ENCODE results near the gene MTMR12.

MTMR12 gene

DNA sequence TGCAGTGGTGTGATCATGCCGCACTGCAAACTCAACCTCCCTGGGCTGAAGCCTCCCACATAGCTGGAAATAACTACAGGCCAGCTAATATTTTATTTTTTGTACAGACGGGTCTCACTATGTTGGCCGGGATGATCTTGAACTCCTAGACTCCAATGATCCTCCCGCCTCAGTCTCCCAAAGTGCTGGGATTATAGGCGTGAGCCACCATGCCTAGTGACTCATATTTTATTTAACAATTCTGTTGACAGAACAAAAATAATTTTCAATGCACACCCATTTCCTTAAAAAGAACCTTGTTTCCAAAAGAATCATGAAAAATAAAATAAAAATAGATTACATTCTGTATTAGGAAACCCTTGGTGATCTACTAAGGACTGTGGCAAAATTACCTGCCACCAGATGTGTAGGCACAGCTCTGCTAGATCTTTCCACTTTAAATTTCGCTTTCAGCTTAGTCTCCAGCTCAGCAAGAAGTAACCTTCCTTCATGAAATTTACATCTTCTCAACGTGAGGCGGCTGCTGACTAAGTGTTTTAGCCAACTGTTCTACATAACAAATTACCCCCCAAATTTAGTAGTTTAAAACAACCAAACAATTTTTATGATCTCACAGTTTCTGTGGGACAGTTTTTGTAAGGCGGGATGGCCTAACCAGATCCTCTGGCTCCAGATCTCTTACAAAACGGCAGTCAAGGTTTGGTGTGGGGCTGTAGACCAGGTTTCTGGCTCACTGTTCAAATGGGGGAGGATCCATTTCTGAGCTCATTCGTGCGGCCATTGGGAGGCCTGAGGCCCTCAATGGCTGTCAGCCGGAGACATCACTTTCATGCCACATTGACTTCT lies 106.0 kb downstream of the MTMR12 start:
- Histone ChIP-seq H3K36me3 (no peaks in the 10 kb centered on the region), H3K4me3 (ENCODE audit: low read depth, low read length) (no peak overlapping the region), H3K27me3 (no peaks in the 10 kb centered on the region), H3K9me3 (no peaks in the 10 kb centered on the region), H3K4me1 (no peaks in the 10 kb centered on the region)
- DNase-seq, result no peak
- TF ChIP-seq, protein P1, sequence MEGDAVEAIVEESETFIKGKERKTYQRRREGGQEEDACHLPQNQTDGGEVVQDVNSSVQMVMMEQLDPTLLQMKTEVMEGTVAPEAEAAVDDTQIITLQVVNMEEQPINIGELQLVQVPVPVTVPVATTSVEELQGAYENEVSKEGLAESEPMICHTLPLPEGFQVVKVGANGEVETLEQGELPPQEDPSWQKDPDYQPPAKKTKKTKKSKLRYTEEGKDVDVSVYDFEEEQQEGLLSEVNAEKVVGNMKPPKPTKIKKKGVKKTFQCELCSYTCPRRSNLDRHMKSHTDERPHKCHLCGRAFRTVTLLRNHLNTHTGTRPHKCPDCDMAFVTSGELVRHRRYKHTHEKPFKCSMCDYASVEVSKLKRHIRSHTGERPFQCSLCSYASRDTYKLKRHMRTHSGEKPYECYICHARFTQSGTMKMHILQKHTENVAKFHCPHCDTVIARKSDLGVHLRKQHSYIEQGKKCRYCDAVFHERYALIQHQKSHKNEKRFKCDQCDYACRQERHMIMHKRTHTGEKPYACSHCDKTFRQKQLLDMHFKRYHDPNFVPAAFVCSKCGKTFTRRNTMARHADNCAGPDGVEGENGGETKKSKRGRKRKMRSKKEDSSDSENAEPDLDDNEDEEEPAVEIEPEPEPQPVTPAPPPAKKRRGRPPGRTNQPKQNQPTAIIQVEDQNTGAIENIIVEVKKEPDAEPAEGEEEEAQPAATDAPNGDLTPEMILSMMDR (IDR thresholded peaks at IDR 0.05; ENCODE audit: low read depth, low read length), result no peak

DNA sequence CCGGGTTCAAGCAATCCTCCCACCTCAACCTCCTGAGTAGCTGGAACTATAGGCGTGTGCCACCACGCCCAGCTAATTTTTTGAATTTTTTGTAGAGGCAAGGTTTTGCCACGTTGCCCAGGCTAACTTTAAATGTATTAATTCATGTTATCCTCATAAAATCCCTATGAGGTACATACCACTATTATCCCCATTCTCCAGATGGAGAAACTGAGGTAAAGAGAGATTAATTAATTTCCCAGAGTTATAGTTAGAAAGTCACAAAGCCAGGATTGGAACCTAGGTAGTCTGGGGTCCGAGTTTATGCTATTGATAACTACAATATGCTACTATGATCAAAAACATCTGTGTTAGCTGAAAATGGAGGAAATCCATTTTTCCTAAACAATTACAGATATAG lies 106.7 kb downstream of the MTMR12 start:
- DNase-seq, result no peak
- Histone ChIP-seq H3K9me3 (no peaks in the 10 kb centered on the region), H3K4me3 (ENCODE audit: low read depth, low read length) (no peak overlapping the region), H3K4me1 (no peaks in the 10 kb centered on the region), H3K27me3 (no peaks in the 10 kb centered on the region), H3K36me3 (no peaks in the 10 kb centered on the region)
- TF ChIP-seq, protein P1 (IDR thresholded peaks at IDR 0.05; ENCODE audit: low read depth, low read length), result no peak

DNA sequence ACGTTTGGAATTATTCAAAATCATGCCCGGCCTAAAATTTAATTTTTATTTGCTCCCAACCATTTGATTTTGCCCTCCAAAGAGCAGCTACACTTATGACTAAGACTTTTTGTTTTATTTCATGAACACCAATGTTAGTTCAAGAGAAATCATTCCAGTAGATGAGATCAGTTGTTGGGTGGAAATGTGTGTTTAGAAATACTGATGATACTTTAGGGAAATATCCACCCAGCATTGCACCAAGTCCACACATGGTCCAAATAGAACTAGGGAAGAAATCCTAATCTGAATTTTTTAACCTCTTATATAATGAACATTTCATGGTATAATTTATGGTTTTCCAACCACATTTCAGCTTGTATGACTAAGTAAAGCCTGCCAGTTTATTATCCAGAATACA lies 110.3 kb downstream of the MTMR12 start:
- DNase-seq, result no peak
- no peaks in the 10 kb centered on the region for H3K36me3 ChIP-seq
- no peak overlapping the region for H3K4me3 ChIP-seq (ENCODE audit: low read depth, low read length)
- H3K27me3 ChIP-seq, result no peaks in the 10 kb centered on the region
- H3K9me3 ChIP-seq, result no peaks in the 10 kb centered on the region
- TF ChIP-seq, protein P1 (IDR thresholded peaks at IDR 0.05; ENCODE audit: low read depth, low read length), result no peak
- no peaks in the 10 kb centered on the region for H3K4me1 ChIP-seq

DNA sequence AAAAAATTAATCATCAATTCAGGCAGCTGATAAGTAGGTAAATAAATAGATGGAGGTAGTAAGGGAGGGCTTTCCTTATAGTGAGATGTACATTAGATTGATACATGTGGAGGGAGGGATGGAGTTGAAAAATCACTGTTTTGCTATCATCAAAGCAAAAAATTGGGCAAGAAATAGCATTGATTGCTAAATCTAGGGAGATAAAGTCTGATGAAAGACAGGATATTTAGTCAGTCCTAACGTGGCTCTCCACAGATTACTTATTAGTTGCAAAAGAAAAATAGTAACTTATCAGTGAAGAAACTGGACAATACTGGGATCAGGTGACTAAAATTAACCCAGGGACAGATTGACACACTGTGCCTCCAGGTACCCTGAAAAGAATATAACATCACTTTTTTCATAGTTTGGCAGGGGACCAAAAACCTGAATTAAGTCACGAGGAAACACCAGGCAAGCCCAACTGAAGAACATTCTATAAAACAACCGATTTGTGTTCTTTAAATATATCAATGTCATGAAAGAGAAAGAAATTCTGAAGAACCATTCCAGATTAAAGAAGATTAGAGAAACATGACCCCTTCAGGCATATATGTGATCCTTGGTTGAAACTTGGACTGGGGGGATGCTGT lies 111.5 kb downstream of the MTMR12 start:
- no peaks in the 10 kb centered on the region for H3K36me3 ChIP-seq
- no peak for DNase-seq
- H3K4me1 ChIP-seq, result no peaks in the 10 kb centered on the region
- H3K27me3 ChIP-seq, result no peaks in the 10 kb centered on the region
- no peak overlapping the region for H3K4me3 ChIP-seq (ENCODE audit: low read depth, low read length)
- TF ChIP-seq, protein P1 (IDR thresholded peaks at IDR 0.05; ENCODE audit: low read depth, low read length), result no peak
- no peaks in the 10 kb centered on the region for H3K9me3 ChIP-seq

DNA sequence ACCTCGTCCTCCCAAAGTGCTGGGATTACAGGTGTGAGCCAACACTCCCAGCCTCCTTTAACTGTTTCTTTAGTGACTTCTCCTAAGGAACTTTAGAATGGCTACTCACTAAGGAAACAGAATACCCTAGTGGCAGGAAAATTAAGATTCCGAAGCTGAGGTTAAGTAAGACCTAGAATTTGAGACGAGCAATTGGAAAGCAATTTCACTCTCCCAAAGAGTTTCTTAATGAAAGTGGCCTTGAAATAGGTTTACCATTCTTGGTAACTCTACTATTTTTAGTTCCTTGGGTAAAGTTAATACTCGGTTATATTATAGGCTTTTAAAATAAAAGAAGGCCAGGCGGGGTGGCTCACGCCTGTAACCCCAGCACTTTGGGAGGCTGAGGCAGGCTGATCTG lies 115.7 kb downstream of the MTMR12 start:
- Histone ChIP-seq H3K27me3 (no peaks in the 10 kb centered on the region), H3K9me3 (no peaks in the 10 kb centered on the region), H3K4me1 (no peaks in the 10 kb centered on the region), H3K4me3 (ENCODE audit: low read depth, low read length) (no peak overlapping the region), H3K36me3 (no peaks in the 10 kb centered on the region)
- no peak for DNase-seq
- TF ChIP-seq, protein P1 (IDR thresholded peaks at IDR 0.05; ENCODE audit: low read depth, low read length), result no peak

DNA sequence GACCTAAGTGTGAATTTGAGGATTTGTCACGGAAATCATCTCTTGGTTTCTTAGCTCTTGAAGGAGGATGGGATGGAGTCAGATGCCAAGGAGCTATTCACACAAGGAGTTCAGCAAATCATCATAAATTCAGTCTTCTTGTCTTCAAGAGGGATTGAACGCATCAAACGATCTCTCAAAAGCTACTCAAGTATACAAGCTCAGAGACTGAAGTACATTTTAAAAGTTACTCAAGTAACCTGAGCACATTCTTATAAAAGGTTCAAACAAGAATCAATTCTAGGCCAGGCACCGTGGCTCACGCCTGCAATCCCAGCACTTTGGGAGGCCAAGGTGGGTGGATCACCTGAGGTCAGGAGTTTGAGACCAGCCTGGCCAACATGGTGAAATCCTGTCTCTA lies 117.5 kb downstream of the MTMR12 start:
- Histone ChIP-seq H3K36me3 (no peaks in the 10 kb centered on the region), H3K4me1 (no peaks in the 10 kb centered on the region), H3K27me3 (no peaks in the 10 kb centered on the region), H3K9me3 (no peaks in the 10 kb centered on the region), H3K4me3 (ENCODE audit: low read depth, low read length) (no peak overlapping the region)
- TF ChIP-seq, protein P1 (IDR thresholded peaks at IDR 0.05; ENCODE audit: low read depth, low read length), result no peak
- no peak for DNase-seq

All from BE2C (cell line).